ENCODE results near the gene CACNB2.
A peak's percentile ranks its signal among the peaks of the same experiment; 100 is the strongest.
"Not testable (repeated sequence)": the region's sequence is repeated elsewhere in the genome, so short reads cannot be mapped to it uniquely, and the experiment has no call there.

The CACNB2 gene

DNA sequence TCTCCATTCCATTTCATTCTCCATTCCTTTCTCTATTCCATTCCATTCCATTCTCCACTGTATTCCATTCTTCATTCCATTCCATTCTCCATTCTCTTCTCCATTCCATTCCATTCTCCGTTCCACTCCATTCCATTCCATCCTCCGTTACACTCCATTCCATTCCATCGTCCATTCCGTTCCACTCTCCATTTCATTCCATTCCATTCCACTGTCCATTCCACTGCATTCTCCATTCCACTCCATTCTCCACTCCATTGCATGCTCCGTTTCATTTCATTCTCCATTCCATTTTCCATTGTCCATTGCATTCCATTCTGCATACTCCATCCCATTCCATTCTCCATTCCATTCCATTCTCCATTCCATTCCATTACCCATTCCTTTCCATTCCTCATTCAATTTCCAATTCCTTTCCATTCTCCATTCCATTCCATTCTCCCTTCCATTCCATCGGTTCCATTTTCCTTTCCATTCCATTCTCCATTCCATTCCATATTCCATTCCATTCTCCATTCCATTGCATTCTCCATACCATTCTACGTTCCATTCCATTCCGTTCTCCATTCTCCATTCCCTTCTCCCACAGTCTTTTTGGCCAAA is 432.8 kb downstream of the CACNB2 start:
- no peak for DNase-seq (ENCODE audit: low read depth)
- TF ChIP-seq, protein P1, sequence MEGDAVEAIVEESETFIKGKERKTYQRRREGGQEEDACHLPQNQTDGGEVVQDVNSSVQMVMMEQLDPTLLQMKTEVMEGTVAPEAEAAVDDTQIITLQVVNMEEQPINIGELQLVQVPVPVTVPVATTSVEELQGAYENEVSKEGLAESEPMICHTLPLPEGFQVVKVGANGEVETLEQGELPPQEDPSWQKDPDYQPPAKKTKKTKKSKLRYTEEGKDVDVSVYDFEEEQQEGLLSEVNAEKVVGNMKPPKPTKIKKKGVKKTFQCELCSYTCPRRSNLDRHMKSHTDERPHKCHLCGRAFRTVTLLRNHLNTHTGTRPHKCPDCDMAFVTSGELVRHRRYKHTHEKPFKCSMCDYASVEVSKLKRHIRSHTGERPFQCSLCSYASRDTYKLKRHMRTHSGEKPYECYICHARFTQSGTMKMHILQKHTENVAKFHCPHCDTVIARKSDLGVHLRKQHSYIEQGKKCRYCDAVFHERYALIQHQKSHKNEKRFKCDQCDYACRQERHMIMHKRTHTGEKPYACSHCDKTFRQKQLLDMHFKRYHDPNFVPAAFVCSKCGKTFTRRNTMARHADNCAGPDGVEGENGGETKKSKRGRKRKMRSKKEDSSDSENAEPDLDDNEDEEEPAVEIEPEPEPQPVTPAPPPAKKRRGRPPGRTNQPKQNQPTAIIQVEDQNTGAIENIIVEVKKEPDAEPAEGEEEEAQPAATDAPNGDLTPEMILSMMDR (IDR thresholded peaks at IDR 0.05; ENCODE audit: insufficient read depth, low read depth, low read length, missing control alignments), result no peak
- no peak overlapping the region for H3K4me3 ChIP-seq (ENCODE audit: low read length)

DNA sequence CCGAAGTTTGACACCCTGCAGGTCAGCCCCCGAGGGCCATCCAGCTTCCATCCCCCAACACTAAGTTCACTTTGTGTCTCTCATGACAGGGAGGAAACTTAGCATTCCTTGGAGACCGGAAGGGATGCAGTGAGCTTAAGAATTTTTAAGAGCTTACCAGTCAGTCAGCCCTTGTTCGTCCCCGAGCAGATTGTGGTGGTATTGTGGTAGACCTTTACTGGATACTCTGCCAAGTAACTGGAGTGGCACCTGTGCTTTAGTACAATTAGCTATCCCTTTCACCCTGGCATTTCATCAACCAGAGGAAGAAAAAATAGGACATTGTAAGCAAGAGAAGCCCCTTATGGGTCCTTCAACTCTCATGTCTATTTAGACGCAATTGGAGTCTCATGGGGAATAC is 436.4 kb downstream of the CACNB2 start:
- TF ChIP-seq, protein P1 (IDR thresholded peaks at IDR 0.05; ENCODE audit: insufficient read depth, low read depth, low read length, missing control alignments), result no peak
- DNase-seq (ENCODE audit: low read depth), result no peak
- no peak overlapping the region for H3K4me3 ChIP-seq (ENCODE audit: low read length)

DNA sequence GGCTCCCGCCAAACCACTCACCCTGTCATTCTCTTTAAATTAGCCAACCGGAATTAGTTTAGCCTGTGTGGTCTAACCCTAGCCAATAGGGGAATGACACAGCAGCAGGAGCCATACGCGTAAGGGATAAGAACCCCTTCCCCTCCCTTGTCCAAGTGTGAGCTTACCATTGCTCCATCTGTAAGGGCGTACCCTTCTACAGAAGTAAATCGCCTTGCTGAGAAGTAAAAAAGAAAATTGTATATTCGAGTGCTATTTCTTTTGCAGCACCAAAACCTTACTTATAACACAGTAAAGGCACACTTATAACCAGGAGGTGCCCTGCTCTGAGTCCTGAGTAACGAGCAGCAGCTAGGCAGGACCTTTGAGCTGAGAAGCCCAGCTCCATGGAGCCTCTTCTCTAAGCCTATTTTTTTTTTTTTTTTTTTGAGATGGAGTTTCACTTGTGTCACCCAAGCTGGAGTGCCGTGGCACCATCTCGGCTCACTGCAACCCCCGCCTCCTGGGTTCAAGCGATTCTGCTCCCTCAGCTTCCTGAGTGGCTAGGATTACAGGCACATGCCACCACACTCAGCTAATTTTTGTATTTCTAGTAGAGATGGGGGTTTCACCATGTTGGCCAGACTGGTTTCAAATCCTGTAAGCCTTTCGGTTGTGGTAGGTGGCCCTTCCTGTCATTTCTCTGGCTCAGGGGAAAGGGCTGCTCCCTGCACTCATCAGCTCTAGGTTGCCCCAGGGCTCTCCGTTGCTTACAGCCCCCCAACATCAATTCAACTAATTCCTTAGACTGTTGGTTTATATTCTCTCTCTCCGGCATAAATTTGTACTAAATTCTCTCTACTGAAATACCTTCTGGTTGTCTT is 437.8 kb downstream of the CACNB2 start:
- TF ChIP-seq, protein P1 (IDR thresholded peaks at IDR 0.05; ENCODE audit: insufficient read depth, low read depth, low read length, missing control alignments), result no peak
- no peak overlapping the region for H3K4me3 ChIP-seq (ENCODE audit: low read length)
- DNase-seq (ENCODE audit: low read depth), result no peak

DNA sequence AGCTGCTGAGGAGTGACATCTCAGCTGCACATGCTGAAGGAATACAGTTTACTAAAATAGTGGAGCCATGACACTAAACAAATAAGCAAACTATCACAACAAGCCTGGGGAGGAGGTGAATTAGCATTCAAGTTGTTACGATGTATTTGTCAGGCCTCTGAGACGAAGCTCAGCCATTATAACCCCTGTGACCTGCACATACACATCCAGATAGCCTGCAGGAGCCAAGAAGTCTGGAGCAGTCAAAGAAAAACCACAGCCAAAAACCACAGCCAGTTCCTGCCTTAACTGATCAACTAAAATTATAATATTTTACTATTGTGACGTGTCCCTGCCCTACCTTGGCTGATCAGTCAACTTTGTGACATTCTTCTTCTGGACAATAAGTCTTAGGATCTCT is 442.6 kb downstream of the CACNB2 start:
- TF ChIP-seq, protein P1 (IDR thresholded peaks at IDR 0.05; ENCODE audit: insufficient read depth, low read depth, low read length, missing control alignments), result no peak
- DNase-seq (ENCODE audit: low read depth), result no peak
- no peak overlapping the region for H3K4me3 ChIP-seq (ENCODE audit: low read length)

DNA sequence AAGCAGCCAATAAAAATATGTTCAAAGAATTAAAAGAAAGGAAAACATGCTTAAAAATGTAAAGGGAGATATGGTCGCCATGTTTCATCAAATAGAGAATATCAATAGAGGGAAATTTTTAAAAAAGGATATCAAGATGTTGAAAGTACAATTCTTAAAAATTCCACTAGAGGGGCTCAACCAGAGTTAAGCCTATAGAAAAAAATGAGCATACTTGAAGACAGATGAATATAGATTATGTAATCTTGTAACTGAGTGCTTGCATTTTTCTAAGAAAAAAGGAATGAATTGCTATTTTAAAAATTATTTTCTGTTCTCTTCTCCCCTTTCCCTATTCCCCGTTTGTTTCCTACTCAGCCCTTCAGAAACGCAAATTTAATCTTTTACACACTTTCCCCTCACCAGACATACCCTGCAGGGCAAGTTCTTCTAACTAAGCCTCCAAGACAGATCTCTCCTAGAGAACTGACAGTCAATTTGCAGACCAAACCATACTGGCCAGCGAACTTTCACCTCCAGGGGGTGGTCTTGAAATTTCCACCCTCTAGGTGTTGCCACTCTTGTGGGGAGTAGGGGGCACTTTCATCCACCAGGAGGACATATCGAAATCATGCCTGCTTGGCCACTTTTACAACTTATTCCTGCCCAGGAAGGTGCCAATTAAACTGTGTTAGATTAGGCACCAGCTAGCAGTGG is 443.5 kb downstream of the CACNB2 start:
- TF ChIP-seq, protein P1 (IDR thresholded peaks at IDR 0.05; ENCODE audit: insufficient read depth, low read depth, low read length, missing control alignments), result peak; percentile 6
- H3K4me3 ChIP-seq (ENCODE audit: low read length), result no peak overlapping the region
- no peak for DNase-seq (ENCODE audit: low read depth)

DNA sequence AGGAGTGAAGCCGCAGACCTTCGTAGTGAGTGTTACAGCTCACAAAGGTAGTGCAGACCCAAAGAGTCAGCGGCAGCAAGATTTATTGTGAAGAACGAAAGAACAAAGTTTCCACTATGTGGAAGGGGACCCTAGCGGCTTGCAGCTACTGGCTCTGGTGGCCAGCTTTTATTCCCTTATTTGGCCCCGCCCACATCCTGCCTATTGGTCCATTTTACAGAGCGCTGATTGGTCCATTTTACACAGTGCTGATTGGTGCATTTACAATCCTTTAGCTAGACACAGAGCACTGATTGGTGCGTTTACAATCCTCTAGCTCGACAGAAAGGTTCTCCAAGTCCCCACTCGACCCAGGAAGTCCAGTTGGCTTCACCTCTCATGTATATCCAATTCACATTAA is 446.4 kb downstream of the CACNB2 start:
- not testable (repeated sequence) for H3K4me3 ChIP-seq (ENCODE audit: low read length); DNase-seq (ENCODE audit: low read depth)

DNA sequence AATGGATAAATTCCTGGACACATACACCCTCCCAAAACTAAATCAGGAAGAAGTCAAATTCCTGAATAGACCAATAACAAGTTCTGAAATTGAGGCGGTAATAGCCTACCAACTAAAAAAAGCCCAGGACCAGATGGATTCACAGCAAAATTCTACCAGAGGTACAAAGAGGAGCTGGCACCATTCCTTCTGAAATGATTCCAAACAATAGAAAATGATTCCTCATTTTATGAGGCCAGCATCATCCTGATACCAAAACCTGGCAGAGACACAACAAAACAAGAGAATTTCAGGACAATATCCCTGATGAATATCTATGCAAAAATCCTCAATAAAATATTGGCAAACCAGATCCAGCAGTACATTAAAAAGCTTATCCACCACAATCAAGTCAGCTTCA is 450.9 kb downstream of the CACNB2 start:
- not testable (repeated sequence) for H3K4me3 ChIP-seq (ENCODE audit: low read length); DNase-seq (ENCODE audit: low read depth)

Measured in epithelial cell of esophagus (primary cell).